ENCODE data around the gene ARHGAP45.

Gene ARHGAP45

DNA sequence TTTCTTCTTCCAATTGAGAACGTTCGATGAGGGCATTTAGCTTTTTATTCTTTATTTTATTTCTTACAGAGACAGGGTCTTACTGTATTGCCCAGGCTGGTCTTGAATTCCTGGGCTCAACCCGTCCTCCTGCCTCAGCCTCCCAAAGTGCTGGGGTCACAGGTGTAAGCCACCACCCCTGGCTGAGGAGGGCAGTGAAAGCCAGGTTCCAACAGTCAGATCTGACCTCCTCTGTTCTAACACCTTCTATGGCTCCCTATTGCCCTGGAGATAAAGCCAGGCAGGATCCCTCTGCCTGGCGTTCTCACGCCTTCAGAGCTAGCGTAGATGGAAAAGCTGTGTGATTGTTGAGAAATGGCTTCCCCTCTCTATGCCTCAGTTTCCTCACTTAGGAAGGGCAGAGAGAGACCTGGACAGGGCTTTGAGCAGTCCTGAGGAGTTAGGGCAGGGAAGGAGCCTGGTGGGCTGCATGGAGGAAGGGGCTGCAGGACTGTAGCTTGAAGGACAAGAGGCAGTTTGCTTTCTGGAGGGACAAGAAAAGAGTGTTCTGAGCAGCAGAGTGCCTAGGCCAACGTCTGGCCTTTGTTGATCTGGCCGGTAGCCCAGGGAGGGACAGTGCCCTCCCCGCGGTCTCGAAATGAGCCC lies 5.5 kb downstream of the ARHGAP45 start:
- DNase-seq (ENCODE audit: low read depth) = no peak

DNA sequence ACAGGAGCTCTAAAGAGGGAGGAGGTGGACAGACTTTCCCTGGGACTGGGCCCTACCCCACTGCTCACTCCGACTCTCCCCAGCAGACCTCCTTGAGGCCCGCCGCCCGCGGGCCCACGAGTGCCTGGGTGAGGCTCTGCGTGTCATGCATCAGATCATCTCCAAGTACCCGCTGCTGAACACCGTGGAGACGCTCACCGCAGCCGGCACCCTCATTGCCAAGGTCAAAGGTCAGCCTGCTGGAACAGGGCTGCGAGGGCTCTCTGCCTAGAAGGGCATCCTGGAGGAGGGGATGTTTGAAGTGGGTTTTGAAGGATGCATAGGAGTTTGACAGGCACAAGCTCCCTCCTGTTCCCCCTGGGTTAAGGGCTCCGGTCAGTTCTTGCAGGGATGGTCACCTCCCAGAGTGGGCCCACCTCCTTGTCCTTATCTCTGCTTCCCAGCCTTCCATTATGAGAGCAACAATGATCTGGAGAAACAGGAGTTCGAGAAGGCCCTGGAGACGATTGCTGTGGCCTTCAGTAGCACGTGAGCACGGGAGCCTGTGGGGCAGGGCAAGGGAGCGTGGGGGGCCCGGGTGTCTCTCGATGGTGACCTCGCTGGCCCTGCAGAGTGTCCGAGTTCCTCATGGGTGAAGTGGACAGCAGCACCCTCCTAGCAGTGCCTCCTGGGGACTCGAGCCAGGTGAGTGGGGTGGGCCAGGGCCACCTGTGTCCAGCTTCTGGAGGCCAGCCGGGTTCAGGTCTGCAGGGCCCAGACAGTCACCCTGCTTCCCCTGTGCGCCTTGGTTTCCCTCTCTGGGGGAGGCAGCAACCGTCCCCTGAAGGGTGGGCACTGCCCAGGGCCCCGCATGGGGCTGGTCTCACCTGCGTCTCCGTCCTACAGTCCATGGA lies 6.3 kb downstream of the ARHGAP45 start:
- no peak for DNase-seq (ENCODE audit: low read depth)

DNA sequence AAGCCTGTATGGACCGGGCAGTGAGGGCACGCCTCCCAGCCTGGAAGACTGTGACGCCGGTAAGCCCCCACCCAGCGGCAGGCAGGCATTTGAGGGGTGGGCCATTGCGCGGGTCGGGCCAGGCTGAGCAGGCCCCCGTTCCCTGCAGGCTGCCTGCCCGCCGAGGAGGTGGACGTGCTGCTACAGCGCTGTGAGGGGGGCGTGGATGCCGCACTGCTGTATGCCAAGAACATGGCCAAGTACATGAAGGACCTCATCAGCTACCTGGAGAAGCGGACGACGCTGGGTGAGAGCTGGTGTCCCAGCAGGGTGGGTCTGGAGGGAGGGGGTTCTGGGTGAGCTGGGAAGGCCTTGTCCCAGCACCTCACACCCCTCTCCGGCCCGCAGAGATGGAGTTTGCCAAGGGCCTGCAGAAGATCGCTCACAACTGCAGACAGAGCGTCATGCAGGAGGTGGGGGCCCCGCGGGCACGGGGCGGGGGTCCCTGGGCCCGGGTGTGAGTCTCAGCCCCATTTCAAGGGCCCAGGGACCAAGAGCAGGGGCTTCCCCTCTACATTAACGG lies 7.1 kb downstream of the ARHGAP45 start:
- DNase-seq (ENCODE audit: low read depth) = no peak

DNA sequence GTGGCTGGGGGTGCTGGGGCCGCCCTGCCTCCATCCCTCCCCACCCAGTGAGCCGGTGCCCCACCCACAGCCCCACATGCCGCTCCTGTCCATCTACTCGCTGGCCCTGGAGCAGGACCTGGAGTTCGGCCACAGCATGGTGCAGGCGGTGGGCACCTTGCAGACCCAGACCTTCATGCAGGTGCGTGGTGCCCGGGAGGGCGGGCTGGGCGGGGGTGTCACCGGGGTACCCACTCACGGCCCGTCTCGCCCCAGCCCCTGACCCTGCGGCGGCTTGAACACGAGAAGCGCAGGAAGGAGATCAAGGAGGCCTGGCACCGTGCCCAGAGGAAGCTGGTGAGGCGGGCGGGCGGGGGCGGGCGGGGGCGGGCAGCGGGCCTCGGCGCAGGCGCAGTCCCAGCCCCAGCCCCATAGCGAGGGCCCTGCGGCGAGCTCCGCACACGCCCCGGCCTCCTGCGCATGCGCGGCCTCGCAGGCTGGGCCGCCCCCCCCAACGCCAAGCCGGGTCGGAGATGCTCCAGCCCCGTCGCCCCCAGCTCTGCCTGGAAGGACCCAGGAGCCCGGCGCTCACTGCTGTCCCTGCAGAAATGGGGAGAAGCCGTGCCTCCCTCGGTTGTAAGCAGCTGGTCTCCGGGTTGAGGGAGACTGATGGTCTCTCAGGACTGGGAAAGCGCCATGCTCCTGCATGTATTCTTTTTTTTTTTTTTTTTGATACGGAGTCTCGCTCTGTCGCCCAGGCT lies 7.7 kb downstream of the ARHGAP45 start:
- no peak for DNase-seq (ENCODE audit: low read depth)

DNA sequence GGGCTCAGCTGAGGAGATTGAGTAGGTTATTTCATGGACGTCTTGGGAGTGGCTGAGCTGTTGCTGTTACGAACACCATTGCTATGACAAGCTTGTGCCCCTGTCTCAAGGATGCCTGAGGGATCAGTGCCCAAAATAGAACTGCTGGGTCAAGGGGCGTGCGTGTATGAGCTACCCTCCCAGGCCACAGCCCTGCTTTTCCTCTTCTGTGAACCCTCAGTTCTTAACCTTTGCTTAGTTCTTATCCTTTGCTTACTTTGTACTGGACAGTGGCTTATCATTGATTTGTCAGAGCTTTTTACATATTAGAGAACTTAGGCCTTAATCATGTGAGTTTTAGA lies 9.0 kb downstream of the ARHGAP45 start:
- no peak for DNase-seq (ENCODE audit: low read depth)

DNA sequence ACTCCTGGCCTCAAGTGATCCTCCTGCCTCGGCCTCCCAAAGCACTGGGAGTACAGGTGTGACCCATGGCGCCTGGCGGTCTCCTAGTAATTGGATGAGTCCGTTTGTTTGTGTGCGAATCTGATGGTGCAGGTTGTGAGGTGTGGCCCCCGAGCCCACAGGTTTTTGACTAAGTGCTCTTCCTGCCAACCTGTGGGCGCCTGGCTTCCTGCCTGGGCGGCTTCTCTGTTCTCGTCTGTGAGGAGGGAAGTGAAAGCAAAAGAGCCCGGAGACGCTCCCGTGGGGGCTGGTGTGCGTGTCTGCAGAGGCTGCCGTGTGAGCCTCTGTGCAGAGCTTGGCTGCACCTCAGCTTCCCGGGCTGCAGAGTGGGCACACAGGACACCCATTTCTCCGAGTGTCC lies 10.0 kb downstream of the ARHGAP45 start:
- no peak for DNase-seq (ENCODE audit: low read depth)

DNA sequence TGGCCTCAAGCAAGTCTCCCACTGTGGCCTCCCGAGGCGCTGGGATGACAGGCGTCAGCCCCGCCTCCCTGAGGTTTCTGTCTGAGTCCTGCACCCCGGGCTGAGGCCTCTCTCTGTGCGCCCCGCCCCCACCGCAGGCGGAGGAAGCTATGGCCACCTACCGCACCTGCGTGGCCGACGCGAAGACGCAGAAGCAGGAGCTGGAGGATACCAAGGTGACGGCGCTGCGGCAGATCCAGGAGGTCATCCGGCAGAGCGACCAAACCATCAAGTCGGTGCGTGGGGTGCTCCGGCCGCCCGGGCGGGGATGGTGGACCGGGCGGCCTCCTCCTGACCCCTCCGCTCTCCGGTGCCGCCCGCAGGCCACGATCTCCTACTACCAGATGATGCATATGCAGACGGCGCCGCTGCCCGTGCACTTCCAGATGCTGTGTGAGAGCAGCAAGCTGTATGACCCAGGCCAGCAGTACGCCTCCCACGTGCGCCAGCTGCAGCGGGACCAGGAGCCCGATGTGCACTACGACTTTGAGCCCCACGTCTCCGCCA lies 12.7 kb downstream of the ARHGAP45 start:
- DNase-seq (ENCODE audit: low read depth) = no peak

DNA sequence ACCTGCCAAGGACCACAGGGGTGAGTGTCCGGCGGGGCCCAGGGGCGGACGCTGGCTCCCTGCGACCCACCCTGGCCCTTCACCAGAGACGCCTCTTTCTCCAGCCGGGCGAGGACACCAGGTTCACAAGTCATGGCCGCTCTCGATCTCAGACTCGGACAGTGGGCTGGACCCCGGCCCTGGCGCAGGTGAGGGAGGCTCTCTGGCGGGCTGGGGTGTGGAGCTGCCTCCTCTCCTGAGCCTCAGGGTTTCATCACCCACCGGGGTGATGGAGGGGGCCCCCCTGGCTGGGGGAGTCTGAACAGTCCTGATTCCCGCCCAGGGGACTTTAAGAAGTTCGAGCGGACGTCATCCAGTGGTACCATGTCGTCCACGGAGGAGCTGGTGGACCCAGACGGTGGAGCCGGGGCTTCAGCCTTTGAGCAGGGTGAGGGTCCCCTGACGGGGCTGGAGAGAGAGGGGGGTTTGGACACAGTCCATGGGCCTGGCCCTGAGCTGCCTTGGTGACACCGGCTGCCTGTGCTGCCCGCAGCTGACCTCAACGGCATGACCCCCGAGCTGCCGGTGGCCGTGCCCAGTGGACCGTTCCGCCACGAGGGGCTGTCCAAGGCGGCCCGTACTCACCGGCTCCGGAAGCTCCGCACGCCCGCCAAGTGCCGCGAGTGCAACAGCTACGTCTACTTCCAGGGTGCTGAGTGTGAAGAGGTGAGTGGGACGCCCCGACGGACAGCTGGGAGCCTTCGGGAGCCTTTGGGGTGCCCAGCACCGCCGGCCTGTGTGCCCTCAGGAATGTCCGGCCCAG lies 13.6 kb downstream of the ARHGAP45 start:
- no peak for DNase-seq (ENCODE audit: low read depth)

DNA sequence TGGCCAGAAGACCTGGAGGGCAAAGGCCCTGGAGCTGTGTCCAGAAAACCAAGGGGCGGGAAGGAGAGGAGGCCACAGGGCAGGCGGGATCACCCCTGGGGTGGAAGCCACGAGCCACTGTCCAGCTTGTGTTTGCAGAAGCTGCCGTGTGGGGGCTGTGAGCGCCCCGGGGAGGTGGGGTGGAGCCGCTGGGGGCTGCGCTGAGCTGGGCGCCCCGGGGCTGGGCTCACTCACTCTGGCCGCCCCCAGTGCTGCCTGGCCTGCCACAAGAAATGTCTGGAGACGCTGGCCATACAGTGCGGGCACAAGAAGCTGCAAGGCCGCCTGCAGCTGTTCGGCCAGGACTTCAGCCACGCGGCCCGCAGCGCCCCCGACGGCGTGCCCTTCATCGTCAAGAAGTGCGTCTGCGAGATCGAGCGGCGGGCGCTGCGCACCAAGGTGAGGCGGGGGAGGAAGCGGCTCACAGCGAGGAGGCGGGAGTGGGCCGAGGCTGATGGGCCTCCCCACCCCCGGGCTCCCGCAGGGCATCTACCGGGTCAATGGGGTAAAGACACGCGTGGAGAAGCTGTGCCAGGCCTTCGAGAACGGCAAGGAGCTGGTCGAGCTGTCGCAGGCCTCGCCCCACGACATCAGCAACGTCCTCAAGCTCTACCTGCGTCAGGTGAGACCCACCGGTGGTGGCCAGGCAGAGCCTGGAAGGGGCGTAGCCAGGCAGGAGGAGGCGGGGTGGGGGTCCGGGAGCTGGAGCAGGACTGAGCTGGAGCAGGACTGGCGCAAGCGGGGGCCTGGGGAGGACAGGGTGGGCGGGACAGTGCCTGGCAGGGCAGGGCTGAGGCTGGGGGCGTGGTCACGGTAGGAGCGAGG lies 14.6 kb downstream of the ARHGAP45 start:
- DNase-seq (ENCODE audit: low read depth) = no peak

DNA sequence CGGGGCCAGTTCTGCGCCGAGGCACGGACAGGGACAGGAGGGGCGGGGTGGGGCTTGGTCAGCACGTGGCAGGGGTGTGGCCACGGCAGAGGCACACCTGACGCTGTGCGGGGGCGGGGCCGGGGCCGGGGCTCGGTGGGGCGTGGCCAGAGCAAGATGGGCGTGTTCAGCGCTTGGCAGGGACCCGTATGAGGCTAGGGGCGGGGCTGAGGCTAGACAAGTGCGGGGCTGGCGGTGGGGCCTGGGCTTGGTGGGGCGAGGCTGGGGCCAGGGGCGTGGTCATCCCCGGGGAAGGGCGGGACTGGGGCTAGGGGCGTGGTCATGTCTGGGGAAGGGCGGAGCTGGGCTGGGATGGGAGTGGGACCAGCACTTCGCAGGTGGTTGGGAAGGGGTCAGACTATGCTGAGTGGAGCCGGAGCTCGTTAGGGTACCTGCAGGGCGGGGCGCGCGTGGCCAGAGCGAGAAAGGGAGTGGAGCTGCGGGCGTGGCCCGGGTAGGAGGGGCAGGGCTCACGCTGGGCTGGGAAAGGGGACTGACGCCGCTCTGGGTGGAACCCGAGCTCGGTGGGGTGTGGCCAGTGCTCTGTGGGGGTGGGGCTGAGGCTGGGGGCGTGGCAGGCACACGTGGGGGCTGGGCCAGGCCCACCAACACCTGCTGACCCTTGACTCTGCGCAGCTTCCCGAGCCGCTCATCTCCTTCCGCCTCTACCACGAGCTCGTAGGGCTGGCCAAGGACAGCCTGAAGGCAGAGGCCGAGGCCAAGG lies 15.4 kb downstream of the ARHGAP45 start:
- no peak for DNase-seq (ENCODE audit: low read depth)

DNA sequence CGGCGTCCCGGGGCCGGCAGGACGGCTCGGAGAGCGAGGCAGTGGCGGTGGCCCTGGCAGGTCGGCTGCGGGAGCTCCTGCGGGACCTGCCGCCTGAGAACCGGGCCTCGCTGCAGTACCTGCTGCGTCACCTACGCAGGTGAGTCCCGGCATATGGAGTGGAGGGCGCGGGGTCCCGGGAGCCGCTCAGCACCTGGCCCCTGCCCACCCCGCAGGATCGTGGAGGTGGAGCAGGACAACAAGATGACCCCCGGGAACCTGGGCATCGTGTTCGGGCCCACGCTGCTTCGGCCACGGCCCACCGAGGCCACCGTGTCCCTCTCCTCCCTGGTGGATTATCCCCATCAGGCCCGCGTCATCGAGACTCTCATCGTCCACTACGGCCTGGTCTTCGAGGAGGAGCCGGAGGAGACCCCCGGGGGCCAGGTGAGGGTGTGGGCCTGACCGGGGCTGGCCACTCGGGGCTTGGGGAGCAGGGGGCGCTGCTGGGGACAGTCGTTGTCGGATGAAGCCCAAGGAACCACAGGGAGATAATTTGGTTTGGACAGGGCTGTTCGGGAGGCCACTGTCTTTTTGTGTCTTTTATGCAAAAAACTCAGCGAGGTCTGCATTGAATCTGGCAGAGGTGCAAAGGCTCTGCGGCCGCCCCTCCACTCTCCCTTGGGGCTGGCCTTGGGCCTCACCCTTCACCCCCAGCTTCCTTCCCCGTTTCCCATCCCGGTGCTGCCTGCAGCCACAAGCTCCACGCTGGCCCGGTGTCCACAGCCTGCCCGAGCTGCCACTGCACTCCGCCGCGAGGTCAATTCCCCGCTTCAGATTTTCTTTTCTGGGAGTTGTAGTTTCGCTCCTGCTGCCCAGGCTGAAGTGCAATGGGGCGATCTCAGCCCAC lies 16.2 kb downstream of the ARHGAP45 start:
- no peak for DNase-seq (ENCODE audit: low read depth)

DNA sequence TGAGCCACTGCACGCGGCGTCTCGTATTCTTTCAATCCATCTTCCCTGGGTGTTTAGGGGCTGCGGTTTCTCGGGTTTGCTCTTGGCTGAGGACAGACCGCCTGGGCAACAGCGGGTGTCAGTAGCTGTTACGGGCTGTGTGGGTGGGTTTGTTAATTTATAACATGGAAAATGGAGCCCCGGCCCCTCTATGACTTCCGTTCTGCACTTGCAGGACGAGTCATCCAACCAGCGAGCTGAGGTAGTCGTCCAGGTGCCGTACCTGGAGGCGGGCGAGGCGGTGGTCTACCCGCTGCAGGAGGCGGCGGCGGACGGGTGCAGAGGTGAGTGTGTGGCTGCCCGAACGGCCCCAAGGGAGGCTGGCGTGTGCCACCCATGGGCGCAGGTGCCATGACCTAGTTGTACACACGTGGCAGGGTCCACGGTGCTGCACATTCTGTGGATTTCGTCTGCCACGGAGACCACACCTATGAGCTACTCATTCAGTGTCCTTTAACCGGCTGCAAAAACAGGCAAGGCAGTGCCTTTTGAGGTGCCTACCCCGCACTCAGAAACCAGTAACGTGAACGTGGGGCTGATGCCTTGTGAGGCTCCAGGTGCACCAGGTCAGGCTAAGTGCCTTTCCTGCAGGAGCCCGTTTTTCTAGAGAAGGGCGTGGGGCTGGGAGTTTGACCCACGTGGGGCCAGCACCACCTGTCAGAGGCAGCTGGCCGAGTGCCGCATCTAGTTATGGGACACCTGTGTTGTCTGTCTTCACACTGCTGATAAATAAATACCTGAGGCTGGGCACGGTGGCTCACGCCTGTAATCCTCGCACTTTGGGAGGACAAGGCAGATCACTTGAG lies 17.3 kb downstream of the ARHGAP45 start:
- no peak for DNase-seq (ENCODE audit: low read depth)

DNA sequence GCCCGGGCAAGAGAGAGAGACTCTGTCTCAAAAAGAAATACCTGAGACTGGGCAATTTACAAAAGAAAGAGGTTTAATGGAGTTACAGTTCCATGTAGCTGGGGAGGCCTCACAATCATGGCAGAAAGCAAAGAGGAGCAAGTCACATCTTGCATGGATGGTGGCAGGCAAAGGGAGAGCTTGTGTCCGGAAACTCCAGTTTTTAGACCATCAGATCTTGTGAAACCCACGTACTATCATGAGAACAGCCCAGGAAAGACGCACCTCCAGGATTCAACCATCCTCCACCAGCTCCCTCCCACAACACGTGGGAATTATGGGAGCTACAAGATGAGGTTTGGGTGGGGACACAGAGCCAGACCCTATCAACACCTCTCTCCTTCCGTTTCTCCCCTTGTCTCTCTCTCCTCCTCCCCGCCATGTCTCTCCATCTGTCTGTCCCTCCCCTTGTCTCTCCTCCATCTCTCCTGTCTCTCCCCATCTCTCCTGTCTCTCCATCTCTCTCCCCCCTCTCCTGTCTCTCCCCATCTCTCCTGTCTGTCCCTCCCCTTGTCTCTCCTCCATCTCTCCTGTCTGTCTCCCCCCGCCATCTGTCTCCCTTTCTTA lies 18.2 kb downstream of the ARHGAP45 start:
- no peak for DNase-seq (ENCODE audit: low read depth)

DNA sequence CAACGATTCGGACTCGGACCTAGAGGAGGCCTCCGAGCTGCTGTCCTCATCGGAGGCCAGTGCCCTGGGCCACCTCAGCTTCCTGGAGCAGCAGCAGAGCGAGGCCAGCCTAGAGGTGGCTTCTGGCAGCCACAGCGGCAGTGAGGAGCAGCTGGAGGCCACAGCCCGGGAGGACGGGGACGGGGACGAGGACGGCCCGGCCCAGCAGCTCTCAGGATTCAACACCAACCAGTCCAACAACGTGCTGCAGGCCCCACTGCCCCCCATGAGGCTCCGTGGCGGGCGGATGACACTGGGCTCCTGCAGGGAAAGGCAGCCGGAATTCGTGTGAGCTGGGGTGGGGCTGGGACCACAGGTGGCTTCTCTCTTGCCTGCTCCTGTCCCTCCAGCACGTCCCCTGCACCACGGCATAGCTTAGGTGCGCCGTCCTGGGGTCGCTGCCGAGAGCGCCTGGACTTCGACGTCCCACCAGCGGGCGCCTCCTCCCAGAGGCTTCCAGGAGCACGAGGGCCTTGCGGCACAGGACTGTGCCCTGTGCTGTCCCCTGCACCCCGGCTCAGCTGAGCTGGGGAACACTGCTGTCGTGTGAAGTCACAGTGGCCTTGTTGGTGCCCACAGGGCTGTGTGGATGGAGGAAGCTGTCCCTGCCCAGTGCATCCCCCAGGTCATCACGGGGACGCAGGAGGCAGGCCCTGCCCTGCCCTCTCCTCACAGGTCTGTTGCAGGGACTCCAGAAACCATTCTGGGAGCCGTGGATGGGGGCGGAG lies 18.9 kb downstream of the ARHGAP45 start:
- DNase-seq (ENCODE audit: low read depth) = no peak

DNA sequence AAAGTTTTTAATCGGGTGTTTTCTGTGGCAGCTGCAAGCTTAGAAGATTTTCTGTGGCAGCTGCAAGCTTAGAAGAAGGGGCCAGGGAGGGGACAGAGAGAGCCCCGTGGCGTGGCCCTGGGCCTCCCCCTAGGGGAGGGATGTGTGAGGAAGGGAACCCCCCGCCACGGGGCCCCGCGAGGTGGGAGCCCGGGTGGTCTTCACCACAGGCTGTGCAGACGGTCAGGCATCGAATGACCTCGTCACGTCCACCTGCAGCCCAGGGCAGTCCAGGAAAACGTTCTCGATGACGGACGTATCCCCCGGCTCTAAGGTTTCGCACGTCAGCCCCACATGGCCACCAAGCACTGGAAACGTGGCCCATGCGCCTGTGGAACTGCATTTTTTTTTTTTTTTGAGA lies 19.6 kb downstream of the ARHGAP45 start:
- no peak for DNase-seq (ENCODE audit: low read depth)

DNA sequence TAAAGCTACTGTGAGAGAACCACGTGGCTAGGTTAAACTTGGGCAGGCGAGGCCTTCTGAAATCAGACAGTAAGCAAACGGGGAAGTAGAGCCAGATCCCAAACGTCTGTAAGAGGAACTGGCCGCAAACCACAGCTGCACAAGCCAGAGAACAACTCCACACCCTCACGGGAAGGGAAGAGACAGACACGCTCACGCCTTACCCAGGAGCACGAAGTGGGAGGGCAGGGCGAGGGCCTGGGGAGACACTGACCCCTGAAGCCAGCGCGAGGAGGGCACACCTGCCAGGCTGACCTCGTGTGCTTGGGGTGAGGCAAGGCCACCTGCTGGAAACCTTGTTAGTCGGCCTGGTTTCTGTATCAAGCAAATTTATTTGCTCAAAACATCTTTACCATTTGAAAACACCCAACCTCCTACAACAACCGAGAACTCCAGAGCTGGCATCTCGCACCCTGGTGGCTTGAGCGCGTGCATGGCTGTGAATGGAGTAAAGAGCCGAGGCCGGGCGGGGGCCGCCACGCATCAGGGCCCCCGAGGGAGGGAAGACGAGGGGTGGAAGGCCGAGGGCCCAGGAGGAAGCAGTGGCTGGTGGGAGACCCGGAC lies 20.9 kb downstream of the ARHGAP45 start:
- DNase-seq (ENCODE audit: low read depth) = no peak
